Measurements from ENCODE around the gene TXNL4B. TPM values are rescaled to one million over a fixed set of nuclear protein-coding genes. Genes with fewer than 3 reads are reported as not detected.

Gene TXNL4B
- total RNA-seq, 1 experiment from 2014 or later = 7.7 TPM

DNA sequence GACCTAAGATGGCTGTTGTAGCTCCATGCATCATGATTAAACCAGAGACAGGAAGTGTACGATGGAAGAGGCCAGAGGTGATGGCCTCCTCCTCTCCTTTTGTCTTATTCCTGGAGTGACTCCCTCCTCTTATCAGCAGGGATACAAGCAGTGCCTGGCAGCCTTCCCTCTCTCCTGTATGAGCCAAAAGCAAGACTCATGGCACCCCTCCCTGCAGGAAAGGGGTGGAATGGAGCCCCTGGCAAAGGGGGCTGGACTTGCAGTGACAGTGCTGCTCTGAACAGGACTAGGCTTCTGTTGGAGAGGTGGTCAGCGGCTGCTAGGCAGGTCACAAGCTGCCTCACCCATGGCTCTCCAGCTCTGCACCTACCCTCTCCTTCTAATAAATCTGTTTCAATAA is 8.4 kb downstream of the TXNL4B start:
- DNase-seq (ENCODE audit: low read depth, low spot score) (no peak), ATAC-seq (no peak)
- H3K4me1 ChIP-seq (ENCODE audit: control insufficient read depth, insufficient read depth, low read length) = no peaks in the 10 kb centered on the region
- in situ Hi-C loops (cut with HindIII; ENCODE audit: low pct_unique_long_range_greater_than_20kb, low sequenced_read_pairs) = no loop called here
- BruUV-seq (replicated peaks) = no TSS peak
- POLR2A ChIA-PET = no interaction called here
- H3K4me3 ChIP-seq (ENCODE audit: low read depth in 2 of 2, low read length in 2 of 2) = no peak overlapping the region
- H3K27ac ChIP-seq (ENCODE audit: low read length) = no peak overlapping the region
- CTCF ChIA-PET = interaction anchor here (0.7 kb wide), 1 partner anchor 319 kb away, joined by 7 read pairs; no protein-coding TSS in a partner anchor
- TF ChIP-seq, protein P1, sequence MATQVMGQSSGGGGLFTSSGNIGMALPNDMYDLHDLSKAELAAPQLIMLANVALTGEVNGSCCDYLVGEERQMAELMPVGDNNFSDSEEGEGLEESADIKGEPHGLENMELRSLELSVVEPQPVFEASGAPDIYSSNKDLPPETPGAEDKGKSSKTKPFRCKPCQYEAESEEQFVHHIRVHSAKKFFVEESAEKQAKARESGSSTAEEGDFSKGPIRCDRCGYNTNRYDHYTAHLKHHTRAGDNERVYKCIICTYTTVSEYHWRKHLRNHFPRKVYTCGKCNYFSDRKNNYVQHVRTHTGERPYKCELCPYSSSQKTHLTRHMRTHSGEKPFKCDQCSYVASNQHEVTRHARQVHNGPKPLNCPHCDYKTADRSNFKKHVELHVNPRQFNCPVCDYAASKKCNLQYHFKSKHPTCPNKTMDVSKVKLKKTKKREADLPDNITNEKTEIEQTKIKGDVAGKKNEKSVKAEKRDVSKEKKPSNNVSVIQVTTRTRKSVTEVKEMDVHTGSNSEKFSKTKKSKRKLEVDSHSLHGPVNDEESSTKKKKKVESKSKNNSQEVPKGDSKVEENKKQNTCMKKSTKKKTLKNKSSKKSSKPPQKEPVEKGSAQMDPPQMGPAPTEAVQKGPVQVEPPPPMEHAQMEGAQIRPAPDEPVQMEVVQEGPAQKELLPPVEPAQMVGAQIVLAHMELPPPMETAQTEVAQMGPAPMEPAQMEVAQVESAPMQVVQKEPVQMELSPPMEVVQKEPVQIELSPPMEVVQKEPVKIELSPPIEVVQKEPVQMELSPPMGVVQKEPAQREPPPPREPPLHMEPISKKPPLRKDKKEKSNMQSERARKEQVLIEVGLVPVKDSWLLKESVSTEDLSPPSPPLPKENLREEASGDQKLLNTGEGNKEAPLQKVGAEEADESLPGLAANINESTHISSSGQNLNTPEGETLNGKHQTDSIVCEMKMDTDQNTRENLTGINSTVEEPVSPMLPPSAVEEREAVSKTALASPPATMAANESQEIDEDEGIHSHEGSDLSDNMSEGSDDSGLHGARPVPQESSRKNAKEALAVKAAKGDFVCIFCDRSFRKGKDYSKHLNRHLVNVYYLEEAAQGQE (IDR thresholded peaks at IDR 0.05; ENCODE audit: insufficient read depth in 1 of 2, low read depth in 2 of 2, low read length in 1 of 2) = no peak
- TF ChIP-seq, protein P2, sequence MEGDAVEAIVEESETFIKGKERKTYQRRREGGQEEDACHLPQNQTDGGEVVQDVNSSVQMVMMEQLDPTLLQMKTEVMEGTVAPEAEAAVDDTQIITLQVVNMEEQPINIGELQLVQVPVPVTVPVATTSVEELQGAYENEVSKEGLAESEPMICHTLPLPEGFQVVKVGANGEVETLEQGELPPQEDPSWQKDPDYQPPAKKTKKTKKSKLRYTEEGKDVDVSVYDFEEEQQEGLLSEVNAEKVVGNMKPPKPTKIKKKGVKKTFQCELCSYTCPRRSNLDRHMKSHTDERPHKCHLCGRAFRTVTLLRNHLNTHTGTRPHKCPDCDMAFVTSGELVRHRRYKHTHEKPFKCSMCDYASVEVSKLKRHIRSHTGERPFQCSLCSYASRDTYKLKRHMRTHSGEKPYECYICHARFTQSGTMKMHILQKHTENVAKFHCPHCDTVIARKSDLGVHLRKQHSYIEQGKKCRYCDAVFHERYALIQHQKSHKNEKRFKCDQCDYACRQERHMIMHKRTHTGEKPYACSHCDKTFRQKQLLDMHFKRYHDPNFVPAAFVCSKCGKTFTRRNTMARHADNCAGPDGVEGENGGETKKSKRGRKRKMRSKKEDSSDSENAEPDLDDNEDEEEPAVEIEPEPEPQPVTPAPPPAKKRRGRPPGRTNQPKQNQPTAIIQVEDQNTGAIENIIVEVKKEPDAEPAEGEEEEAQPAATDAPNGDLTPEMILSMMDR (IDR thresholded peaks at IDR 0.05) = no peak
- no peak for TF ChIP-seq POLR2AphosphoS5 (IDR thresholded peaks at IDR 0.05; ENCODE audit: low read depth, low read length)
- TF ChIP-seq SIN3A (IDR thresholded peaks at IDR 0.05; ENCODE audit: borderline replicate concordance, insufficient read depth, low read depth, low read length) = no peak
- TF ChIP-seq TCF7L2 (IDR thresholded peaks at IDR 0.05; ENCODE audit: low read depth, low read length) = no peak
- H3K27me3 ChIP-seq (ENCODE audit: control insufficient read depth, insufficient read depth, low read length) = no peaks in the 10 kb centered on the region
- intact Hi-C loops (cut with micrococcal nuclease; ENCODE audit: unreplicated experiment) = no loop called here
- H3K36me3 ChIP-seq (ENCODE audit: control insufficient read depth, insufficient read depth, low read length) = peaks cover 11% of the 10 kb centered on the region
- H3K9me3 ChIP-seq (ENCODE audit: control insufficient read depth, insufficient read depth, low read depth, low read length) = peaks cover 4% of the 10 kb centered on the region; the same call in 1 of the 2 replicates

DNA sequence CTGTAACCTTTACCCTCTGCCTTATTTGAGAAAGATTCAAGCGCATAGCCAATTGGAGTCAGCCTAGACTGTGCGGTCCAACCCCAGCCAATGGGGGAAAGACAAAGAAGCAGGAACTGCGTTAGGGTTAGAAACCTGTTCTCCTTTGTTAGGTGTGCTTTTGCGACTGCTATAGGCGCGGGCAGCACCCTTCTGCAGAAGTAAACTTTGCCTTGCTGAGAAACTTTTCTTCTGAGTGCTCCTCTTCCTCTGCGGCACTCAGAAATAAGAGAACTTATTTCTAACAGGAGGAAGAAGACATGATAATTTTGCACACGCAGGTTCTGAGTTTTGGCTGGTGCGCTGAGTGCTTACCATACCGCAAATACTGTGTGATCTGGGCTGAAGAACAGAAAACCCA is 9.0 kb downstream of the TXNL4B start:
- no peak for DNase-seq (ENCODE audit: low read depth, low spot score)
- ChIA-PET POLR2A (no interaction called here), CTCF (no interaction called here)
- no peak for ATAC-seq
- Histone ChIP-seq H3K9me3 (ENCODE audit: control insufficient read depth, insufficient read depth, low read depth, low read length) (peaks cover 4% of the 10 kb centered on the region; the same call in 1 of the 2 replicates), H3K4me1 (ENCODE audit: control insufficient read depth, insufficient read depth, low read length) (no peaks in the 10 kb centered on the region), H3K4me3 (ENCODE audit: low read depth in 2 of 2, low read length in 2 of 2) (no peak overlapping the region), H3K27ac (ENCODE audit: low read length) (no peak overlapping the region), H3K36me3 (ENCODE audit: control insufficient read depth, insufficient read depth, low read length) (peaks cover 9% of the 10 kb centered on the region), H3K27me3 (ENCODE audit: control insufficient read depth, insufficient read depth, low read length) (no peaks in the 10 kb centered on the region)
- TF ChIP-seq POLR2AphosphoS5 (IDR thresholded peaks at IDR 0.05; ENCODE audit: low read depth, low read length) = no peak
- in situ Hi-C loops (cut with HindIII; ENCODE audit: low pct_unique_long_range_greater_than_20kb, low sequenced_read_pairs) = no loop called here
- no TSS peak for BruUV-seq (replicated peaks)
- intact Hi-C loops (cut with micrococcal nuclease; ENCODE audit: unreplicated experiment) = no loop called here

DNA sequence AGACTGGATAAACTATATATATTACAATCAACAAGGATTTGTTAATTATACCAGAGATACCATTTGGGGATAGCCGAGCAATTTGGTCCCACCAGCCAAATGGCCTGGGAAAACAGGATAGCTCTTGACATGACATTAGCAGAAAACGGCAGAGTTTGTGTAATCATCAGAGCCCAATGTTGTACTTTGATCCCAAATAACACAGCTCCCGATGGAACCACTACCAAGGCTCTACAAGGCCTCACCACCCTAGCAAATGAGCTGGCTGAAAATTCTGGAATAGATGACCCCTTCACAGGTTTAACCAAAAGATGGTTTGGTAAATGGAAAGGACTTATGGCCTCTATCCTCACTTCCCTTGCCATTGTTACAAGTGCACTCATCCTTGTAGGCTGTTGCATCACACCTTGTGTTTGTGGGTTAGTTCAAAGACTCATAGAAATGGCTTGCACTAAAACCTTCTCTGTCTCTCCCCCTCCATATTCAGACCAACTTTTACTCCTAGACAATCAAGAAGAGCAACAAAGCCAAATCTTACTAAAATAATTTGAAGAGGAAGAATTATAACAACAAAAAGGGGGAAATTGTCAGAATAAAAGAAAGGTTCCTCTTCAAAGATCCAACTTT is 9.5 kb downstream of the TXNL4B start:
- no TSS peak for BruUV-seq (replicated peaks)
- Histone ChIP-seq H3K27ac (ENCODE audit: low read length) (no peak overlapping the region), H3K4me3 (ENCODE audit: low read depth in 2 of 2, low read length in 2 of 2) (no peak overlapping the region), H3K4me1 (ENCODE audit: control insufficient read depth, insufficient read depth, low read length) (no peaks in the 10 kb centered on the region), H3K36me3 (ENCODE audit: control insufficient read depth, insufficient read depth, low read length) (peaks cover 8% of the 10 kb centered on the region), H3K27me3 (ENCODE audit: control insufficient read depth, insufficient read depth, low read length) (no peaks in the 10 kb centered on the region), H3K9me3 (ENCODE audit: control insufficient read depth, insufficient read depth, low read depth, low read length) (peaks cover 4% of the 10 kb centered on the region; the same call in 1 of the 2 replicates)
- TF ChIP-seq SIN3A (IDR thresholded peaks at IDR 0.05; ENCODE audit: borderline replicate concordance, insufficient read depth, low read depth, low read length) (no peak), POLR2AphosphoS5 (IDR thresholded peaks at IDR 0.05; ENCODE audit: low read depth, low read length) (no peak), TCF7L2 (IDR thresholded peaks at IDR 0.05; ENCODE audit: low read depth, low read length) (no peak)
- TF ChIP-seq, protein P2 (IDR thresholded peaks at IDR 0.05) = no peak
- TF ChIP-seq, protein P1 (IDR thresholded peaks at IDR 0.05; ENCODE audit: insufficient read depth in 1 of 2, low read depth in 2 of 2, low read length in 1 of 2) = no peak
- in situ Hi-C loops (cut with HindIII; ENCODE audit: low pct_unique_long_range_greater_than_20kb, low sequenced_read_pairs) (no loop called here), intact Hi-C loops (cut with micrococcal nuclease; ENCODE audit: unreplicated experiment) (no loop called here)
- ChIA-PET CTCF (interaction anchor here (1.3 kb wide), 1 partner anchor 15 kb away, joined by 3 read pairs; no protein-coding TSS in a partner anchor), POLR2A (no interaction called here)
- no peak for ATAC-seq
- no peak for DNase-seq (ENCODE audit: low read depth, low spot score)

All from Panc1 (cell line).